ENCODE results near the gene BUB1B.
"Not testable (repeated sequence)": the region's sequence is repeated elsewhere in the genome, so short reads cannot be mapped to it uniquely, and the experiment has no call there.

The BUB1B gene, protein sequence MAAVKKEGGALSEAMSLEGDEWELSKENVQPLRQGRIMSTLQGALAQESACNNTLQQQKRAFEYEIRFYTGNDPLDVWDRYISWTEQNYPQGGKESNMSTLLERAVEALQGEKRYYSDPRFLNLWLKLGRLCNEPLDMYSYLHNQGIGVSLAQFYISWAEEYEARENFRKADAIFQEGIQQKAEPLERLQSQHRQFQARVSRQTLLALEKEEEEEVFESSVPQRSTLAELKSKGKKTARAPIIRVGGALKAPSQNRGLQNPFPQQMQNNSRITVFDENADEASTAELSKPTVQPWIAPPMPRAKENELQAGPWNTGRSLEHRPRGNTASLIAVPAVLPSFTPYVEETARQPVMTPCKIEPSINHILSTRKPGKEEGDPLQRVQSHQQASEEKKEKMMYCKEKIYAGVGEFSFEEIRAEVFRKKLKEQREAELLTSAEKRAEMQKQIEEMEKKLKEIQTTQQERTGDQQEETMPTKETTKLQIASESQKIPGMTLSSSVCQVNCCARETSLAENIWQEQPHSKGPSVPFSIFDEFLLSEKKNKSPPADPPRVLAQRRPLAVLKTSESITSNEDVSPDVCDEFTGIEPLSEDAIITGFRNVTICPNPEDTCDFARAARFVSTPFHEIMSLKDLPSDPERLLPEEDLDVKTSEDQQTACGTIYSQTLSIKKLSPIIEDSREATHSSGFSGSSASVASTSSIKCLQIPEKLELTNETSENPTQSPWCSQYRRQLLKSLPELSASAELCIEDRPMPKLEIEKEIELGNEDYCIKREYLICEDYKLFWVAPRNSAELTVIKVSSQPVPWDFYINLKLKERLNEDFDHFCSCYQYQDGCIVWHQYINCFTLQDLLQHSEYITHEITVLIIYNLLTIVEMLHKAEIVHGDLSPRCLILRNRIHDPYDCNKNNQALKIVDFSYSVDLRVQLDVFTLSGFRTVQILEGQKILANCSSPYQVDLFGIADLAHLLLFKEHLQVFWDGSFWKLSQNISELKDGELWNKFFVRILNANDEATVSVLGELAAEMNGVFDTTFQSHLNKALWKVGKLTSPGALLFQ

DNA sequence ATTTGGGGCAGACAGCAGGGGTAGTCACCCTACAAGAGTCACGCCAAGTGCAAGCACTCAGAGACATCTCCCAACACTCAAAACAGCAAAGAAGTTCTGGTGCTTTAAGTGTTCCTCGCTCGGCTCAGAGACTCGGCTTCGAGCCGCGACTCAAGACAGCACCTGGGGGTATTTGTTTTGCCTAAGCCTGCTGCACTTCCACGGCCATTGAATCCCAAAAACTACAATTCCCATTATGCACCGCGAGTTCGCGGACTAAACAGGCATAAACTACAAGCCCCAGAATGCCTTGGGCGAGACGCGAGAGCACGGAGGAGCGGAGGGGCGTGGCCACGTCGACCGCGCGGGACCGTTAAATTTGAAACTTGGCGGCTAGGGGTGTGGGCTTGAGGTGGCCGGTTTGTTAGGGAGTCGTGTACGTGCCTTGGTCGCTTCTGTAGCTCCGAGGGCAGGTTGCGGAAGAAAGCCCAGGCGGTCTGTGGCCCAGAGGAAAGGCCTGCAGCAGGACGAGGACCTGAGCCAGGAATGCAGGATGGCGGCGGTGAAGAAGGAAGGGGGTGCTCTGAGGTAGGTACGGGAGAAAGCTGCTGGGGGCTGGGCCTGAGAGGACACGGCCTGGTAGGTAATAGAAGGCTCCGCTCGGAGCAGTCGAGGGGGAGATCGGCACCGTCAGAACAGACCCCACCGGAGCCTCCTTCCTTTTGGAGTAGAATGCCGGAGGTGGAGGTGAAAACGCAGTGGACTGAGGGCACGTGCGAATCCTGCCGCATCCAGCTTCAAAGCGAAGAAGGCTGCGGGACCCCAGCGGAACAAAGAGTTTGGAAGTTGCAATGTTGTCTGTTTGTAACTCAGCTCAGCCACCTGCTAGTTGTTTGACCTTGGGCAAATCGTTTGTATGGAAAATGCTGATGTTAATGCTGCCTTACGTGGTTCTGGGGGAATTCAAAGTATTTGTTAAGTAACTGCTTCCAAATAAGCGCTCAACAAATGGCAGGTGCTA is at the start of gene BUB1B:
Gene BUB1B (plus strand): TSS at position 381 of the 1,000 bp plus-strand sequence. CDS start 152 bp downstream, at position 533.
- H3K4me1 ChIP-seq (ENCODE audit: control insufficient read depth, insufficient read depth, low read length) = peaks cover 6% of the 10 kb centered on the region
- H3K9me3 ChIP-seq (ENCODE audit: control insufficient read depth in 2 of 2, low read length in 2 of 2) = no peaks in the 10 kb centered on the region
- no peak within 1 kb of the TSS for H3K27ac ChIP-seq (ENCODE audit: low read length)
- H3K27me3 ChIP-seq (ENCODE audit: control insufficient read depth in 1 of 2, insufficient read depth in 2 of 2, low read length in 2 of 2) = no peaks in the 10 kb centered on the region
- H3K9ac ChIP-seq (ENCODE audit: low read length in 2 of 2) = peak within 1 kb of the TSS in 1 of 2 donors; percentile 21
- H3K4me3 ChIP-seq (ENCODE audit: low read length in 2 of 2) = peak within 1 kb of the TSS; percentile 70 to 85
- no peaks in the 10 kb centered on the region for H3K36me3 ChIP-seq (ENCODE audit: control insufficient read depth in 2 of 2, insufficient read depth in 2 of 2, low read length in 2 of 2)

DNA sequence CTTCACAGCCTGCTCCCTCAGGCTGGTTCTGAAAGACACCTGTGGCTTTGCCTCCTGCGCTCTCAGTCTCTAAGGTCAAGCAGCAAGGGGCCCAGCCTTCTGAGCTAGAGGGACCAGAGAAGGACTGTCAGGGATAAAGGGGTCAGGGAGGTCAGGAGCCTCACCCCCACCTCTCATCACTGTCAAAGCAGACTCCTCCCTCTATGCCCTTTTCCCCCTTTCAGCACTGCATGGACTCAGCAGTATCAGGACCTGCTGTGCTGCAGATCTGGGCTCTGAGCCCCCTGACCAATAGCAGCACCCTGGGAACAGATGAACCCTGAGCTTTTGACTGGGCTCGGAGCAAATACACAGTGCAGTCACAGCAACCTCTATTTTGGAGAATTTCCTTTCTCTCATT is 49.0 kb upstream of the BUB1B start:
- H3K27me3 ChIP-seq (ENCODE audit: control insufficient read depth in 1 of 2, insufficient read depth in 2 of 2, low read length in 2 of 2) = peaks cover 2% of the 10 kb centered on the region in 2 donors
- no peaks in the 10 kb centered on the region for H3K36me3 ChIP-seq (ENCODE audit: control insufficient read depth in 2 of 2, insufficient read depth in 2 of 2, low read length in 2 of 2)
- H3K4me3 ChIP-seq (ENCODE audit: low read length in 2 of 2) = no peak overlapping the region
- peaks cover 26% of the 10 kb centered on the region for H3K4me1 ChIP-seq (ENCODE audit: control insufficient read depth, insufficient read depth, low read length)
- H3K27ac ChIP-seq (ENCODE audit: low read length) = no peak overlapping the region
- H3K9me3 ChIP-seq (ENCODE audit: control insufficient read depth in 2 of 2, low read length in 2 of 2) = no peaks in the 10 kb centered on the region
- no peak overlapping the region for H3K9ac ChIP-seq (ENCODE audit: low read length in 2 of 2)

DNA sequence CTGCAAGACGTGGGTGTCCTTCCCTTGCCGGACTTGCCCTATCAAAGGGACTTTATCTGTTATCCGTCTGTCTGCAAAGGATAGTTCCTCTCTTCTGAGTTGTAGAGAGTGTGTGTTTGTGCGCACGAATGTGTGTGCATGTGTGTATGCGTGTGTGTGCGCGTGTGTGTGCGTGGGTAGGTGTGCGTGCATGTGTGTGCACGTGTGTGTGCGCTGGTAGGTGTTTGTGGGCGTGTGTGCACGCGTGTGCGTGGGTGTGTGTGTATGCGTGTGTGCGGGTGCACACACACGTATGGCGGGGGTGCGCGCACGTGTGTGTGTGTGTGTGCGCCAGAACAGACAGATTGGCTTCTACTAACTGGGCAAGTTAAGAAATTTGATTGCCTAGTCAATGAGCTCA is 48.1 kb upstream of the BUB1B start:
- Histone ChIP-seq H3K36me3 (ENCODE audit: control insufficient read depth in 2 of 2, insufficient read depth in 2 of 2, low read length in 2 of 2) (no peaks in the 10 kb centered on the region), H3K9me3 (ENCODE audit: control insufficient read depth in 2 of 2, low read length in 2 of 2) (no peaks in the 10 kb centered on the region), H3K4me1 (ENCODE audit: control insufficient read depth, insufficient read depth, low read length) (peaks cover 17% of the 10 kb centered on the region), H3K27me3 (ENCODE audit: control insufficient read depth in 1 of 2, insufficient read depth in 2 of 2, low read length in 2 of 2) (peaks cover 2% of the 10 kb centered on the region in 2 donors), H3K4me3 (ENCODE audit: low read length in 2 of 2) (no peak overlapping the region), H3K9ac (ENCODE audit: low read length in 2 of 2) (no peak overlapping the region), H3K27ac (ENCODE audit: low read length) (no peak overlapping the region)

DNA sequence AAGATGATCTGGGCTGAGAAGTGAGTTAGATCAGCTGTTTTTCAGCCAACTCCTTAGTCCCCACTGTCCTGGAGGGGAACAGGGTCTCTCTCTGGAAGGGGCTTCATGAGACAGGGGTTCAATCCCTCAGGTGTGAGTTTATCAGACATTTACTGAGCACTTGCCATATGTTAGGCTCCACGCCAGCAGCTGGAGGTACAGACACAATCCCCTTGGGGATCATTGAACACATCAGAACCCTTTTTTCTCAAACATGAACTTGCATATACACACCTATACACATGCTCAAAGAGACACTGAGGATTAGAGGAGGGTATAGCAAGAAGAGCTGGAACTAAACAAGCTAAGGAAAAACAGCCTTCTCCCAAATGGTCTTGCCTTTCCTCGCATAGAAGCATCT is 46.7 kb upstream of the BUB1B start:
- Histone ChIP-seq H3K27ac (ENCODE audit: low read length) (no peak overlapping the region), H3K36me3 (ENCODE audit: control insufficient read depth in 2 of 2, insufficient read depth in 2 of 2, low read length in 2 of 2) (no peaks in the 10 kb centered on the region), H3K4me3 (ENCODE audit: low read length in 2 of 2) (no peak overlapping the region), H3K9me3 (ENCODE audit: control insufficient read depth in 2 of 2, low read length in 2 of 2) (no peaks in the 10 kb centered on the region), H3K27me3 (ENCODE audit: control insufficient read depth in 1 of 2, insufficient read depth in 2 of 2, low read length in 2 of 2) (peaks cover 2% of the 10 kb centered on the region in 2 donors), H3K9ac (ENCODE audit: low read length in 2 of 2) (no peak overlapping the region), H3K4me1 (ENCODE audit: control insufficient read depth, insufficient read depth, low read length) (peaks cover 5% of the 10 kb centered on the region)

DNA sequence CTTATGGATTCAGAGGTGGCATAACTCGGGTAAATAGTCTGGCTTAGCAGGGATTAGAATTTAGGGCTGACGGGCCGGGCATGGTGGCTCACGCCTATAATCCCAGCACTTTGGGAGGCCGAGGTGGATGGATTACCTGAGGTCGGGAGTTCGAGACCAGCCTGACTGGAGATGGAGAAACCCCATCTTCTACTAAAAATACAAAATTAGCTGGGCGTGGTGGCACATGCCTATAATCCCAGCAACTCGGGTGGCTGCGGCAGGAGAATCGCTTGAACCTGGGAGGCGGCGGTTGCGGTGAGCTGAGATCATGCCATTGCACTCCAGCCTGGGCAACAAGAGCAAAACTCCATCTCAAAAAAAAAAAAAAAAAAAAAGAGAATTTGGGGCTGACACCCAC is 45.8 kb upstream of the BUB1B start:
- H3K27me3 ChIP-seq (ENCODE audit: control insufficient read depth in 1 of 2, insufficient read depth in 2 of 2, low read length in 2 of 2); H3K4me1 ChIP-seq (ENCODE audit: control insufficient read depth, insufficient read depth, low read length); H3K9me3 ChIP-seq (ENCODE audit: control insufficient read depth in 2 of 2, low read length in 2 of 2); H3K36me3 ChIP-seq (ENCODE audit: control insufficient read depth in 2 of 2, insufficient read depth in 2 of 2, low read length in 2 of 2); H3K9ac ChIP-seq (ENCODE audit: low read length in 2 of 2); H3K4me3 ChIP-seq (ENCODE audit: low read length in 2 of 2); H3K27ac ChIP-seq (ENCODE audit: low read length): not testable (repeated sequence)

DNA sequence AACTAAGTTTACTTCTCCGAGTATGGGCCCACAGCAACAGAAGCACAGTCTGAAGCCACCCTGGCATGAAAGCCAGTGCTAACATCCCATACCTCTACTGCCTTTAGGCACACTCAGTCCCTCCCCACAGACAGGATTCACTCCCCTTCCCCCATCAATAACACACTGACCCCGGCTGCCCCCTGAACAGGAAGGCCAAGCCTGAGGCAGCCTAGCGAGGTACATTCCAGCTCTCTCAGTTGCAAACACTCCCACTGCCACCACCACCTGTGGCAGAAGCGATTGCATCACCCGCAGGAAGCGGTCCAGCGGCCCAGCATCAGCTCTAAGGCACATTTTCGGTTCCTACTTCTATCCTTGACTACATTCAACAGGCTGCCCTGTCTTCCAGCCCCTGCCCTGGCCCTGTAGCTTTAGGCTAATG is 45.2 kb upstream of the BUB1B start:
- H3K9me3 ChIP-seq (ENCODE audit: control insufficient read depth in 2 of 2, low read length in 2 of 2) = no peaks in the 10 kb centered on the region
- H3K27me3 ChIP-seq (ENCODE audit: control insufficient read depth in 1 of 2, insufficient read depth in 2 of 2, low read length in 2 of 2) = peaks cover 2% of the 10 kb centered on the region in 2 donors
- H3K4me3 ChIP-seq (ENCODE audit: low read length in 2 of 2) = no peak overlapping the region
- no peaks in the 10 kb centered on the region for H3K4me1 ChIP-seq (ENCODE audit: control insufficient read depth, insufficient read depth, low read length)
- no peak overlapping the region for H3K27ac ChIP-seq (ENCODE audit: low read length)
- no peak overlapping the region for H3K9ac ChIP-seq (ENCODE audit: low read length in 2 of 2)
- H3K36me3 ChIP-seq (ENCODE audit: control insufficient read depth in 2 of 2, insufficient read depth in 2 of 2, low read length in 2 of 2) = no peaks in the 10 kb centered on the region

DNA sequence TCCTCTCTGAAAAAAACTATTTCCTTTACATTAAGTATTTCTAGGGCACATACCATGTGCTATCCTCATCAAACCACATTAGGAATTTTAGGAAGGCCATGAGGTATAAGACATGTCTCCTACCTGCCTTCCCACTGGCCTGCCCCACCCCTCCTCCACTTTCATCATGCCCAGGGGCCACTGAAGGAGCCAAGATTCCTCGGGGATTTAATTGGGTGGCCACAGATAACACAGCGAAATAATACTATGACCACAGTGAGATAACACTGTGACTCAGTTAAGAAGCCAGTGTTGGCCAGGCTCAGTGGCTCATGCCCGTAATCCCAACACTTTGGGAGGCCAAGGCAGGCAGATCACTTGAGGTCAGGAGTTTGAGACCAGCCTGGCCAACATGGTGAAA is 42.4 kb upstream of the BUB1B start:
- Histone ChIP-seq H3K27me3 (ENCODE audit: control insufficient read depth in 1 of 2, insufficient read depth in 2 of 2, low read length in 2 of 2) (no peaks in the 10 kb centered on the region), H3K27ac (ENCODE audit: low read length) (no peak overlapping the region), H3K9ac (ENCODE audit: low read length in 2 of 2) (no peak overlapping the region), H3K4me3 (ENCODE audit: low read length in 2 of 2) (no peak overlapping the region), H3K9me3 (ENCODE audit: control insufficient read depth in 2 of 2, low read length in 2 of 2) (no peaks in the 10 kb centered on the region), H3K4me1 (ENCODE audit: control insufficient read depth, insufficient read depth, low read length) (no peaks in the 10 kb centered on the region), H3K36me3 (ENCODE audit: control insufficient read depth in 2 of 2, insufficient read depth in 2 of 2, low read length in 2 of 2) (no peaks in the 10 kb centered on the region)

DNA sequence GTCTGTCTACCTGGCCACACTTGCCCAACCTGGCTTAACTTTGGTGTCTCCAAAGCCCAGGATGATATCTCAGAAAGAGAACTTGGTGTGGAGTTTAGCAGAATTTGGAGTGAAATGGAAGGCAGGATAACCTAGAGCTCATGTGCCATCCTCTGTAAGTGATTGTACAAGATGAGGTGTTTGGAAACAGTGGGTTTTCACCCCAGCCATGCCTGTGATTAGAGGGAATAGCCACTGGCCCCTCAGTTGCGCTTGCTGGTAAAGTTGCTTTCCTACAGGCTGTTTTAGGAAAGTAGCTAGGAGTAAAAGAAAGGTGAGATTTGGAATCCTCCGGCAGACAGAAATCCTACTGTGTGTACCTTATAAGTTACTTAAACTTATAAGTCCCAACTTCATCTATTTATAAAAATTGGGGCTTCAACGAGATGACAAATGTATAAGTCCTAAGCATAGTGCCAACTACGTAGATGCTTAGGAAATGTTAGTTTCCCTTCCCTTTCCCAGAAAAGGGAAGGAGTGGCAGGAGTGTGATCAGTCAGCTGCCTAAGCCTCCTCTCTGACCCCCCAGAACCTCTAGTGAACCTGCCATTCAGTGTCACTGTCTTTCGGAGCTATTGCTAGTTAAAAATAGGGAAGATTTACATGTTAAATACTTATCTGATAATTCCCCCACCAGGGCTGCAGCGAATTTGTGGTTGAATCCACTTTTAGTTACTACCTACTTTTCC is 38.8 kb upstream of the BUB1B start:
- H3K9me3 ChIP-seq (ENCODE audit: control insufficient read depth in 2 of 2, low read length in 2 of 2) = no peaks in the 10 kb centered on the region
- H3K27me3 ChIP-seq (ENCODE audit: control insufficient read depth in 1 of 2, insufficient read depth in 2 of 2, low read length in 2 of 2) = no peaks in the 10 kb centered on the region
- no peaks in the 10 kb centered on the region for H3K36me3 ChIP-seq (ENCODE audit: control insufficient read depth in 2 of 2, insufficient read depth in 2 of 2, low read length in 2 of 2)
- H3K4me3 ChIP-seq (ENCODE audit: low read length in 2 of 2) = no peak overlapping the region
- H3K9ac ChIP-seq (ENCODE audit: low read length in 2 of 2) = no peak overlapping the region
- no peaks in the 10 kb centered on the region for H3K4me1 ChIP-seq (ENCODE audit: control insufficient read depth, insufficient read depth, low read length)
- H3K27ac ChIP-seq (ENCODE audit: low read length) = no peak overlapping the region

DNA sequence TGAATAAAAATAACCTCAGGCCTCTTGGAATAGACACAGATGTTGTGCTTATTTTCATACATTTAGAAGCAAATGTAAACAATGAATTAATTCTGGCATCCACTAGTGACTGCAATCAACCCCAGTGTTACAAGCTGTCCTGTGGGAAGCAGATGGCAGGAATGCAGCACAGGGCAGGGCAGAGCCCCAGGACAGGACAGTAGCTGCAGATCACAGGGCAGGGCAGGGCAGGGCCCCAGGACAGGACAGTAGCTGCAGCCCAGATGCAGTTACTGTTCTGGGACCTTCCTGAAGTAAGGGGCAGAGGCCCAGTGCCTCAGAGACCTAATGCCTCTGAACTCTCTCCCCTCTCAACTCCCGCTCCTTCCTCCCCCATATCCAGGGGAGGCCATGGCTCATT is 37.9 kb upstream of the BUB1B start:
- H3K9me3 ChIP-seq (ENCODE audit: control insufficient read depth in 2 of 2, low read length in 2 of 2); H3K4me1 ChIP-seq (ENCODE audit: control insufficient read depth, insufficient read depth, low read length); H3K4me3 ChIP-seq (ENCODE audit: low read length in 2 of 2); H3K9ac ChIP-seq (ENCODE audit: low read length in 2 of 2); H3K27me3 ChIP-seq (ENCODE audit: control insufficient read depth in 1 of 2, insufficient read depth in 2 of 2, low read length in 2 of 2); H3K27ac ChIP-seq (ENCODE audit: low read length); H3K36me3 ChIP-seq (ENCODE audit: control insufficient read depth in 2 of 2, insufficient read depth in 2 of 2, low read length in 2 of 2): not testable (repeated sequence)
